Measurements from ENCODE around the gene ATP1A1. TPM values are rescaled to one million over a fixed set of nuclear protein-coding genes. Genes with fewer than 3 reads are reported as not detected.
A peak's percentile ranks its signal among the peaks of the same experiment; 100 is the strongest.

The ATP1A1 gene
- total RNA-seq, 1 donor from 2014 or later: 518 TPM

- TF ChIP-seq, protein P1, sequence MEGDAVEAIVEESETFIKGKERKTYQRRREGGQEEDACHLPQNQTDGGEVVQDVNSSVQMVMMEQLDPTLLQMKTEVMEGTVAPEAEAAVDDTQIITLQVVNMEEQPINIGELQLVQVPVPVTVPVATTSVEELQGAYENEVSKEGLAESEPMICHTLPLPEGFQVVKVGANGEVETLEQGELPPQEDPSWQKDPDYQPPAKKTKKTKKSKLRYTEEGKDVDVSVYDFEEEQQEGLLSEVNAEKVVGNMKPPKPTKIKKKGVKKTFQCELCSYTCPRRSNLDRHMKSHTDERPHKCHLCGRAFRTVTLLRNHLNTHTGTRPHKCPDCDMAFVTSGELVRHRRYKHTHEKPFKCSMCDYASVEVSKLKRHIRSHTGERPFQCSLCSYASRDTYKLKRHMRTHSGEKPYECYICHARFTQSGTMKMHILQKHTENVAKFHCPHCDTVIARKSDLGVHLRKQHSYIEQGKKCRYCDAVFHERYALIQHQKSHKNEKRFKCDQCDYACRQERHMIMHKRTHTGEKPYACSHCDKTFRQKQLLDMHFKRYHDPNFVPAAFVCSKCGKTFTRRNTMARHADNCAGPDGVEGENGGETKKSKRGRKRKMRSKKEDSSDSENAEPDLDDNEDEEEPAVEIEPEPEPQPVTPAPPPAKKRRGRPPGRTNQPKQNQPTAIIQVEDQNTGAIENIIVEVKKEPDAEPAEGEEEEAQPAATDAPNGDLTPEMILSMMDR (IDR thresholded peaks at IDR 0.05): no peak
- intact Hi-C loops (cut with DNase I): no loop called here
- H3K27me3 ChIP-seq (ENCODE audit: low read depth): no peaks in the 10 kb centered on the region
- H3K9me3 ChIP-seq: no peaks in the 10 kb centered on the region
- no peak overlapping the region for H3K4me3 ChIP-seq
- no peak for ATAC-seq
- no peak for DNase-seq
- H3K27ac ChIP-seq: no peak overlapping the region
- no peaks in the 10 kb centered on the region for H3K4me1 ChIP-seq
- no peaks in the 10 kb centered on the region for H3K36me3 ChIP-seq
Observed at GRCh38 chr1:116428576-116428975, 55.5 kb downstream of the ATP1A1 start.

DNA sequence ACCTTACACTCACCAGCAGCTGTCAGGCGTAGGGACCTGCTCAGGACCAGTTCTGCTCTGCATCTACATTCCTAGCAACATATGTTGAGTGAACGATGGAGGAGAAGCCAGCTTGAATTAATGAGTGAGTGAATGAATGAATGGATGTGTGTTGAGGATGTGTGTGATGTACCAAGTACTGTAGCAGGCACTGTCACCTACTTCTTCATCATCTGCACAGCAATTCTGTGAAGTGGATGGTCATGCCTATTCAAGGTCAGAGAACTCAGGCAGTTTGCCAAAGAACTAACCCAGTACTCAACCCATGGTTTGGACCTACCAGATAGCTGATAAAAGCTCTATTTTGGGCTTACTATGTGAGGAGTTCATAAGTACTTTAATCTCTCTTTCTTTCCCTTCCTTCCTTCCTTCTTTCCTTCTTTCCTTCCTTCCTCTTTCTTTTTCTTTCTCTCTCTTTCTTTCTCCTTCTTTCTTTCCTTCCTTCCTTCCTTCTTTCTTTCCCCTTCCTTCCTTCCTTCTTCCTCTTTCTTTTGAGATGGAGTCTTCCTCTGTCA, 56.9 kb downstream of the ATP1A1 start:
- Histone ChIP-seq H3K4me3 (no peak overlapping the region), H3K27me3 (ENCODE audit: low read depth) (no peaks in the 10 kb centered on the region), H3K27ac (no peak overlapping the region), H3K4me1 (no peaks in the 10 kb centered on the region), H3K9me3 (no peaks in the 10 kb centered on the region), H3K36me3 (no peaks in the 10 kb centered on the region)
- TF ChIP-seq, protein P1 (IDR thresholded peaks at IDR 0.05): no peak
- intact Hi-C loops (cut with DNase I): no loop called here
- DNase-seq (no peak), ATAC-seq (no peak)

DNA sequence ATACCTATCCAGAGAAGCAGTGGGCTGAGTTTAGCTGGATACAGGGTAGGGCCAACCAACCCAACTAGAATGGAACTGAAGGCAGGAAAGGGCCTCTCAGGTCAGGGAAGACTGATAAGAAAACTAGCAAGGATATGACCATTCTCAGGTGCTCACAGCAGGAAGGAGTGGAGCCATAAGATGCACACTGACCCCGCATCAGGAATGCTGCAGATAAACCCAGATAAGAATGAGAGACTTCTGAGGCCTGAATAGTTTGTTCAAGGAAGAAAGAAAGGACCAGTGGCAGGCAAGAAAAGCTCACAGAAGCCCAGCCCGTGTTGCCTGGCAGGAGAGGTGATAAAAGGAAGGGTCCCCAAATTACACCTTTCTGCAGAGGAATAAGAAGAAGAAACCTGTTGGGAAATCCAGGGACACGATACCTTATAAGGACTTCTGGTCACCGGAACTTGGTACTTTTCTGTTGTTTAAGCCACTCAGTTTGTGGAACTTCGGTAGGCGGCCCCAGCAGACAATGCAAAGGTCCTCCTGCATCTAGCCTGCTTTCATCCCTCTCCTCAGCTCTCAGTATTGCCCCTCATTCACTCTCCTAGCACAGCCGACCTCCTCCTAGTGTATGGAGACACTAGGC, 58.9 kb downstream of the ATP1A1 start:
- ATAC-seq: no peak
- H3K36me3 ChIP-seq: no peaks in the 10 kb centered on the region
- H3K27me3 ChIP-seq (ENCODE audit: low read depth): no peaks in the 10 kb centered on the region
- H3K9me3 ChIP-seq: no peaks in the 10 kb centered on the region
- no peak for DNase-seq
- no peak overlapping the region for H3K27ac ChIP-seq
- no peak overlapping the region for H3K4me3 ChIP-seq
- TF ChIP-seq, protein P1 (IDR thresholded peaks at IDR 0.05): no peak
- intact Hi-C loops (cut with DNase I): no loop called here
- no peaks in the 10 kb centered on the region for H3K4me1 ChIP-seq

DNA sequence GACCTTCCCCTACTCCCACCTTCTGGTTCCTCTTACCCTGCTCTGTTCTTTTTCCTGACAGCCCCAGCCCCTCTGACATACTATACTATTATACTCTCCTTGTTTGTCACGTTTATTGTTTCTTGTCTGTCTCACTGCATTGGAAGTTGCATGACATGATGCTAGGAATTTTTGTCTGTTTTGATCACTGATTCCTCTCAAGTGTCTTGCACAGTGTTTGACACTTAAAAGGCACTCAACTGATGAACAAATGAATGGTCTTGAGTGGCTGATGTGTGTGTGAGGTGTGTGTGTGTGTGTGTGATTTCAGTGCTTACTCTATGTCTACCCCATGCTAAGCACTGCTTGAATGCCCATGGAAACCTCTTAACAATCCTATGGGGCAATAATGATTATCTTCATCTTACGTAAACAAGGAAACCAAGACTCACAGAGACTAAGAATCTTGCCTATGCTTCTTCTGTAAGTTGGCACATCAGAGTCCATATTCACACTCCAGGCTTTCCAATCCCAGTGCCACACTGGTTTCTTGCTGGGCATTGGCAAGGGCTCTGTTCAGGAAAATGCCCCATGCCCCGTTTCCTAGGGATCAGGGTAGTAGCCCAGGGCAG, 59.7 kb downstream of the ATP1A1 start:
- no peaks in the 10 kb centered on the region for H3K4me1 ChIP-seq
- TF ChIP-seq, protein P1 (IDR thresholded peaks at IDR 0.05): no peak
- no peaks in the 10 kb centered on the region for H3K9me3 ChIP-seq
- DNase-seq (no peak), ATAC-seq (no peak)
- intact Hi-C loops (cut with DNase I): no loop called here
- no peaks in the 10 kb centered on the region for H3K27me3 ChIP-seq (ENCODE audit: low read depth)
- H3K4me3 ChIP-seq: no peak overlapping the region
- no peaks in the 10 kb centered on the region for H3K36me3 ChIP-seq
- H3K27ac ChIP-seq: no peak overlapping the region

DNA sequence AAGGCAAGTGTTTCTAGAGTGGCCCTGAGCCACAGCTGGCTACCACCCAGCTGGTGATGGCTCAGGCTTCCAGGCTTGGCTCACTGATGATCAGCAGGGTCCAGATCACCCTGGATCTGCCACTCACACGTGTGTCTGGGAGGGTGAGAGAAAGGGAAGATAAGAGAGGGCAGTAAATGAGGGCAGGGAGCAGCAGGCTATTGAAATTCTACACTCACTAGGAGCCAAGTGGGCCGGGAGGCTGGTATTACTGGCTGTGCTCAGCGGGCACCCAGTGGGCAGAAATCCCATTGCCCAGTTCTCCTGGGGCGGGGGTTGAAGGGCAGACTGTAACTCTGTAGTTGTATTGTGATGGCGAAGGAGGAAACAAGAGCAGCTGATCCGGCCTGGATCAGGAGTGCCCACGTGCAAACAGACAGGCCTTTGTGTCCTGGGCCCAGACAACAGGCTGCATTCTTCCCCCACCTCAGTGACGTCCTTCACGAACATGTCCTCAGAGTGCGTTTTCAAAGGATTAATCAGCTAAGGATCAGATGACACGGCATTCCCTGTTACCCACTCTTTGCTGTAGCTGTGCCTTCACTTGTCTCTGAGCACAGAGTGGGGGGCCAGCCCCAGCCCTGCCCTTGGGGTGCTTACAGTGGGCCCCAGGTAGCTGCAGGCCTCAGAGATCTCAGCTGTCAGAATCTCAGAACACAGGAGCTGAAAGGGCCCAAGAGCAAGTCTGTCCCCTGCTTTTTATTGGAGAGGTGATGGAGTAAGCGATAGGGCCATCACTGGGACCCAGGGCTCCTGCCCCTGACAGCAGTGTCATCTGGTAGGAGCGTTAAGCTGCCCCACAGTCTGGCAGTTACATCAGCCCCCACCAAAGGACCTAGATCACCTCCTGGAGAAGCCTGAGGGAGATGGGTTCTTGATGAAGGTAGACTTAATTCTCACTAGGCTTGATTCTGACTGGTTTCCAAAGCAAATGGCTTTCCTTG, 60.5 kb downstream of the ATP1A1 start:
- no peak overlapping the region for H3K27ac ChIP-seq
- peak; percentile 18 to 34 for ATAC-seq
- H3K36me3 ChIP-seq: no peaks in the 10 kb centered on the region
- H3K27me3 ChIP-seq (ENCODE audit: low read depth): no peaks in the 10 kb centered on the region
- no peaks in the 10 kb centered on the region for H3K9me3 ChIP-seq
- intact Hi-C loops (cut with DNase I): no loop called here
- H3K4me3 ChIP-seq: no peak overlapping the region
- TF ChIP-seq, protein P1 (IDR thresholded peaks at IDR 0.05): no peak
- H3K4me1 ChIP-seq: no peaks in the 10 kb centered on the region
- DNase-seq: no peak

All from lower lobe of right lung (tissue), 2 donors.